WERI-Rb-1 (cell line): Measurements from ENCODE around the gene STX10.

Experiments used
- DNase-seq: peaks from one replicate; pipeline ENCODE4 v3.0.0-alpha.2; 2020
- H3K27ac ChIP-seq: fragments of 250-450 bp; sonication (Bioruptor Pico); 2 replicates; pipeline ENCODE4 v1.5.1; 2020; ENCODE audit warnings: mild to moderate bottlenecking, moderate library complexity
- H3K27me3 ChIP-seq: fragments of 250-450 bp; sonication (Bioruptor Pico); 2 replicates; pipeline ENCODE4 v1.5.1; 2021; ENCODE audit warnings: mild to moderate bottlenecking, low read depth, moderate library complexity; ENCODE audit not compliant: insufficient read depth, severe bottlenecking
- H3K36me3 ChIP-seq: fragments of 250-450 bp; sonication (Bioruptor Pico); 2 replicates; pipeline ENCODE4 v1.5.1; 2020; ENCODE audit warnings: mild to moderate bottlenecking, moderate library complexity
- H3K4me3 ChIP-seq: 2 replicates; pipeline ENCODE4 v1.5.1; 2011; ENCODE audit warnings: low read depth, mild to moderate bottlenecking, control low read depth, low read length
- H3K9me3 ChIP-seq: fragments of 250-450 bp; sonication (Bioruptor Pico); 2 replicates; pipeline ENCODE4 v1.5.1; 2021; ENCODE audit warnings: mild to moderate bottlenecking, moderate library complexity; ENCODE audit not compliant: severe bottlenecking
- CTCF ChIP-seq: IDR thresholded peaks from 2 replicates; pipeline ENCODE4 v1.5.1; 2011; ENCODE audit warnings: low read depth, mild to moderate bottlenecking, control low read depth, inconsistent platforms, low read length

Gene STX10

GRCh38 chr19:13150187-13150930, at the start of gene STX10, which contains the start of gene IER2:
Gene STX10 (minus strand): TSS chr19:13150375. CDS start chr19:13150173, 202 bp downstream.
Gene IER2 (plus strand): TSS chr19:13150411. CDS start chr19:13153187, 2,776 bp downstream.
- peaks cover 12% of the 10 kb centered on the region for H3K36me3 ChIP-seq
- H3K9me3 ChIP-seq, result no peaks in the 10 kb centered on the region
- peak; percentile 94 for DNase-seq
- peak within 1 kb of the TSS; percentile 90 for H3K4me3 ChIP-seq
- H3K27me3 ChIP-seq, result no peaks in the 10 kb centered on the region
- H3K27ac ChIP-seq, result peak within 1 kb of the TSS; percentile 62
- TF ChIP-seq CTCF, result peak; percentile 63

- no peaks in the 10 kb centered on the region for H3K9me3 ChIP-seq
Measured at GRCh38 chr19:13198634-13199033, 48.5 kb upstream of the STX10 start.

GRCh38 chr19:13195678-13196077, 45.5 kb upstream of the STX10 start:
- H3K4me3 ChIP-seq, result no peak overlapping the region
- DNase-seq, result peak; percentile 85
- peak; percentile 91 for TF ChIP-seq CTCF
- H3K9me3 ChIP-seq, result no peaks in the 10 kb centered on the region
- no peaks in the 10 kb centered on the region for H3K36me3 ChIP-seq
- no peak overlapping the region for H3K27ac ChIP-seq
- H3K27me3 ChIP-seq, result no peaks in the 10 kb centered on the region

More at GRCh38 chr19:13198634-13199033, 48.5 kb upstream of the STX10 start:
- TF ChIP-seq CTCF, result no peak
- Histone ChIP-seq H3K4me3 (no peak overlapping the region), H3K27ac (no peak overlapping the region), H3K36me3 (no peaks in the 10 kb centered on the region), H3K27me3 (no peaks in the 10 kb centered on the region)
- DNase-seq, result no peak

GRCh38 chr19:13190781-13191540, 40.8 kb upstream of the STX10 start:
- no peak overlapping the region for H3K4me3 ChIP-seq
- H3K36me3 ChIP-seq, result no peaks in the 10 kb centered on the region
- H3K9me3 ChIP-seq, result no peaks in the 10 kb centered on the region
- DNase-seq, result no peak
- no peaks in the 10 kb centered on the region for H3K27me3 ChIP-seq
- TF ChIP-seq CTCF, result no peak
- no peak overlapping the region for H3K27ac ChIP-seq

- H3K27ac ChIP-seq, result no peak overlapping the region
- no peak overlapping the region for H3K4me3 ChIP-seq
- no peaks in the 10 kb centered on the region for H3K36me3 ChIP-seq
- no peak for TF ChIP-seq CTCF
- DNase-seq, result no peak
- no peaks in the 10 kb centered on the region for H3K27me3 ChIP-seq
- H3K9me3 ChIP-seq, result no peaks in the 10 kb centered on the region
Measured at GRCh38 chr19:13189600-13189999, 39.4 kb upstream of the STX10 start.
